NCI-H345 (cell line): Measurements from ENCODE around the gene RNU5B-1.
A peak's percentile ranks its signal among the peaks of the same experiment; 100 is the strongest.

Source experiments
- DNase-seq: peaks from one replicate; lab custom pipeline; 2025; lab: John Stamatoyannopoulos, UW

The RNU5B-1 gene

GRCh38 chr15:65289261-65289854 lies 15.1 kb upstream of the RNU5B-1 start:
- DNase-seq, result no peak

- no peak for DNase-seq
Measured at GRCh38 chr15:65290228-65290627, 14.2 kb upstream of the RNU5B-1 start.

- no peak for DNase-seq
Measured at GRCh38 chr15:65292938-65293518, 11.4 kb upstream of the RNU5B-1 start.

- DNase-seq, result no peak
Measured at GRCh38 chr15:65298731-65299130, 5.7 kb upstream of the RNU5B-1 start.

- DNase-seq, result no peak
Measured at GRCh38 chr15:65300924-65301441, 3.5 kb upstream of the RNU5B-1 start.

- no peak for DNase-seq
Measured at GRCh38 chr15:65302061-65302460, 2.4 kb upstream of the RNU5B-1 start.

GRCh38 chr15:65303687-65304380 lies 643 bp upstream of the RNU5B-1 start:
- DNase-seq, result peak; percentile 45

- DNase-seq, result no peak
Measured at GRCh38 chr15:65305150-65305758, 777 bp downstream of the RNU5B-1 start.

- DNase-seq, result no peak
Measured at GRCh38 chr15:65305776-65306175, 1.3 kb downstream of the RNU5B-1 start.

GRCh38 chr15:65306551-65306950 lies 2.1 kb downstream of the RNU5B-1 start:
- DNase-seq, result peak; percentile 31

- no peak for DNase-seq
Measured at GRCh38 chr15:65307978-65308377, 3.5 kb downstream of the RNU5B-1 start.

GRCh38 chr15:65309882-65310418 lies 5.5 kb downstream of the RNU5B-1 start:
- no peak for DNase-seq

GRCh38 chr15:65310431-65311137 lies 6.1 kb downstream of the RNU5B-1 start:
- no peak for DNase-seq

- DNase-seq, result no peak
Measured at GRCh38 chr15:65311760-65312159, 7.3 kb downstream of the RNU5B-1 start.

GRCh38 chr15:65312400-65312916 lies 8.0 kb downstream of the RNU5B-1 start:
- no peak for DNase-seq

GRCh38 chr15:65318870-65319356 lies 14.4 kb downstream of the RNU5B-1 start:
- peak; percentile 69 for DNase-seq

- DNase-seq, result peak; percentile 60
Measured at GRCh38 chr15:65323071-65323511, 18.6 kb downstream of the RNU5B-1 start.

GRCh38 chr15:65326117-65326526 lies 21.6 kb downstream of the RNU5B-1 start:
- no peak for DNase-seq

GRCh38 chr15:65326818-65327217 lies 22.3 kb downstream of the RNU5B-1 start:
- DNase-seq, result no peak

- DNase-seq, result no peak
Measured at GRCh38 chr15:65327651-65328393, 23.3 kb downstream of the RNU5B-1 start.
